ENCODE data around the gene TOMM34. TPM values are rescaled to one million over a fixed set of nuclear protein-coding genes. Genes with fewer than 3 reads are reported as not detected.

The TOMM34 gene
- total RNA-seq, 4 donors from 2014 or later: 11.1 to 15.6 (median 12.5) TPM

DNA sequence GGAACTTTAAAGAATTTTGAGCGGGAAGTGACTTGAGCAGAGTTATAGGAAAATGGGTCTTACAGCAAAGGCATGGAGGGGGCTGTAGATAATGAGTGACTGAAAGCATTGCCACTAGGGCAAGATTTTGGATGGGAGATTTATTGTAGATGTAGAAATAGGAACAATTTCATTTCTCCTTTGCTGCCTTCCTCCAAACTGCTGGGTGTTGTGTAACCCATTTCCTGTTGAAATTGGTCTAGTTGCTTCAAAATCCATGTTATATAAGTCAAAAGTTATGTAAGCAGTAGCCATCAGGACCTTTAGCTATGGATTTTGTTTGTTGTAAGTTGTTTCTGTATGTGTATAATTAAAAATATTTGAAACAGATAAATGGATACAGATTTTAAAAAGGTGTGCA lies 63.6 kb downstream of the TOMM34 start:
- Histone ChIP-seq H3K9me3 (no peaks in the 10 kb centered on the region), H3K4me3 (no peak overlapping the region), H3K27me3 (no peaks in the 10 kb centered on the region), H3K4me1 (peaks cover 0 to 5% of the 10 kb centered on the region in 2 donors), H3K27ac (no peak overlapping the region), H3K36me3 (no peaks in the 10 kb centered on the region)
- intact Hi-C loops (cut with DNase I; ENCODE audit: low total_unique reads): no loop called here
- TF ChIP-seq, protein P1, sequence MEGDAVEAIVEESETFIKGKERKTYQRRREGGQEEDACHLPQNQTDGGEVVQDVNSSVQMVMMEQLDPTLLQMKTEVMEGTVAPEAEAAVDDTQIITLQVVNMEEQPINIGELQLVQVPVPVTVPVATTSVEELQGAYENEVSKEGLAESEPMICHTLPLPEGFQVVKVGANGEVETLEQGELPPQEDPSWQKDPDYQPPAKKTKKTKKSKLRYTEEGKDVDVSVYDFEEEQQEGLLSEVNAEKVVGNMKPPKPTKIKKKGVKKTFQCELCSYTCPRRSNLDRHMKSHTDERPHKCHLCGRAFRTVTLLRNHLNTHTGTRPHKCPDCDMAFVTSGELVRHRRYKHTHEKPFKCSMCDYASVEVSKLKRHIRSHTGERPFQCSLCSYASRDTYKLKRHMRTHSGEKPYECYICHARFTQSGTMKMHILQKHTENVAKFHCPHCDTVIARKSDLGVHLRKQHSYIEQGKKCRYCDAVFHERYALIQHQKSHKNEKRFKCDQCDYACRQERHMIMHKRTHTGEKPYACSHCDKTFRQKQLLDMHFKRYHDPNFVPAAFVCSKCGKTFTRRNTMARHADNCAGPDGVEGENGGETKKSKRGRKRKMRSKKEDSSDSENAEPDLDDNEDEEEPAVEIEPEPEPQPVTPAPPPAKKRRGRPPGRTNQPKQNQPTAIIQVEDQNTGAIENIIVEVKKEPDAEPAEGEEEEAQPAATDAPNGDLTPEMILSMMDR (IDR thresholded peaks at IDR 0.05): no peak
- TF ChIP-seq POLR2A (IDR thresholded peaks at IDR 0.05): no peak
- no peak for DNase-seq

DNA sequence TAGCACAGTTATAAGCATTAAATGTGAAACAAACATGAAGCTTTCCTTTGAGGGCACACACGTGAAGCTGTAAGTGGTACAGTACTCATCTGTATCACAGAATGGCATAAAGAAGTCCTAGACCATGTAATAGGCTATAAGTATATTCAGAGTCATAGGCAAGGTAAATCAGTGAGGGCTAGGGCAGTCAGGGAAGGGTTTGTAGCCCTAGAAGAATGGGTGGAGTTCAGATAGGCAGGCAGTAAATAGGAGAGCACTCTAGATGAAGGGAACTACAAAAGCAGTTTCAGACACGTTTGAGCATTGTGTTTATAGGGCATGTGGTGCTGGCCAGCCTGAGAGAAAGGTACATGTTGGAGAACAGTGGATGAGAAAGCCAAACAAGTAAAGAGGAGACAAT lies 65.2 kb downstream of the TOMM34 start:
- H3K9me3 ChIP-seq: no peaks in the 10 kb centered on the region
- DNase-seq: no peak
- no peaks in the 10 kb centered on the region for H3K36me3 ChIP-seq
- intact Hi-C loops (cut with DNase I; ENCODE audit: low total_unique reads): no loop called here
- H3K4me1 ChIP-seq: peaks cover 5 to 9% of the 10 kb centered on the region in 2 donors
- H3K4me3 ChIP-seq: no peak overlapping the region
- no peak overlapping the region for H3K27ac ChIP-seq
- TF ChIP-seq, protein P1 (IDR thresholded peaks at IDR 0.05): no peak
- TF ChIP-seq POLR2A (IDR thresholded peaks at IDR 0.05): no peak
- no peaks in the 10 kb centered on the region for H3K27me3 ChIP-seq

Small RNA genes within 50 kb of the gene (small RNA-seq; reads per million reads assigned to genes)
- gene RF00019: not detected

Other genes starting within 250 kb of the TOMM34 start
- gene CCN5, start 245.0 kb downstream of the TOMM34 start, total RNA-seq: 10 to 100 TPM in 3 of 4 donors, not detected in 1; 19.4 to 47.9 (median 29.7) TPM
- gene KCNK15, start 214.5 kb downstream of the TOMM34 start, total RNA-seq: 1 to 10 TPM in 3 of 4 donors, under 1 TPM in 1; 0.26 to 4.4 (median 2.0) TPM
- 1 to 10 TPM in 1 of 4 donors, under 1 TPM in 3; 0.26 to 5.3 (median 0.61) TPM for gene RIMS4, start 149.9 kb downstream of the TOMM34 start, total RNA-seq
- gene YWHAB, start 74.7 kb downstream of the TOMM34 start, total RNA-seq: 100 to 1,000 TPM in 2 of 4 donors, 10 to 100 TPM in 2; 54.3 to 131 (median 108) TPM
- 10 to 100 TPM in 2 of 4 donors, under 1 TPM in 1, not detected in 1; 0.59 to 17.3 (median 12.9) TPM for gene PABPC1L, start 50.3 kb downstream of the TOMM34 start, total RNA-seq
- gene STK4, start 6.1 kb upstream of the TOMM34 start, total RNA-seq: 10 to 100 TPM in 3 of 4 donors, 1 to 10 TPM in 1; 9.0 to 43.6 (median 29.6) TPM
- gene KCNS1, start 140.7 kb upstream of the TOMM34 start, total RNA-seq: under 1 TPM in 1 of 4 donors, not detected in 3; 0.97 TPM
- not detected for gene WFDC5, start 154.8 kb upstream of the TOMM34 start, total RNA-seq
- gene WFDC12, start 164.1 kb upstream of the TOMM34 start, total RNA-seq: not detected
- gene PI3, start 214.5 kb upstream of the TOMM34 start, total RNA-seq: not detected
- not detected for gene SEMG1, start 246.6 kb upstream of the TOMM34 start, total RNA-seq

All from uterus (tissue), 4 donors.